GOT3 (cell line): ENCODE measurements around the gene TCF7.

Source experiments
- DNase-seq: peaks from one replicate; lab custom pipeline; 2025; ENCODE audit warnings: mixed read lengths; lab: John Stamatoyannopoulos, UW

The TCF7 gene

GRCh38 chr5:134178096-134178419 is 63.6 kb downstream of the TCF7 start:
- DNase-seq = no peak

GRCh38 chr5:134183481-134183880 is 69.0 kb downstream of the TCF7 start:
- no peak for DNase-seq

DNA sequence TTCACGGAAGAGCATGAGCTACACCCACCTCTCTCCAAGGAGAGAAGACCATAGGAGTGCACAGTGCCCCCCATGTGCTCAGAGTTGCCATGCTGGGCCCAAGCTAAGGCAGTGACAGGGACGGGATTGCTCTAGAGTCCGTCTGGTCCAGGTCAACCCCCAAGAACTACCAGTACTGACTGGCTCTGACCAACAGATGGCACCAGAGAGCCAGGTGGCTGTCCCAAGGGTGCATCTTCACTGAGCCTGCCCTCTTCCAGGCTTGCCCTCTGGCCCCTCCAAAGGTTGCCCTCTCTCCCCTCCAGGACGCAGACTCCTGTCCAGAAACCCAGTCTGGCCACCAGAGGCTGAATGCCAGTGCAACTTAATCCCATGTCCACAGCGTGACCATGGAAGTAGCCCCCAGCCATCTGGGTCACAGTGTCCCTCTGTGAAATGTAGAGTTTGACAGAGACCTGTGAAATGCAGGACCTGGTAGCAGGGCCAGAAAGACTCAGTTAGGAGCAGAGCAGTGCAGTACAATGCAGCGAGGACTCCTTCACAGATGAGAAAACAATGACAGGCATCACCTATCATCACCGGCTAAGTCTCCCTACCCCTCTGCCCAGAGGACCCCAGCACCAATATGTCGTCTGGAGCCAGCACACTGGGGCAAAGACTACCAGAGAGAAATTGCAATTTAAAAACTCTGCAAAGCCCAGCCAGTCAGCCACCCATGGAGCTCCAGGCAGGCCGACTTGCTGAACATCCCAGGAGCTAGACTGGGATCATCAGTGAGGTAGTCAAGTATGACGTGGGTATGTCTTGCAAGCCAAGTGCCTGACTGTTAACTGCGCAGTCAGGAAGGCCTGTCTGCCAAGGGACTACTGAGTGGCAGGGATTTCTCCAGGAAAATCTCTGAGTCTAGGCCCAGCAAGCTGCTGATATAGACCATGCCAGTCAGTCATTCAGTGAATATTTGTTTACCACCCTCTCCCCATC is 70.0 kb downstream of the TCF7 start:
- DNase-seq = peak; percentile 17

- no peak for DNase-seq
These were observed 73.6 kb downstream of the TCF7 start for GRCh38 chr5:134188092-134188491.

DNA sequence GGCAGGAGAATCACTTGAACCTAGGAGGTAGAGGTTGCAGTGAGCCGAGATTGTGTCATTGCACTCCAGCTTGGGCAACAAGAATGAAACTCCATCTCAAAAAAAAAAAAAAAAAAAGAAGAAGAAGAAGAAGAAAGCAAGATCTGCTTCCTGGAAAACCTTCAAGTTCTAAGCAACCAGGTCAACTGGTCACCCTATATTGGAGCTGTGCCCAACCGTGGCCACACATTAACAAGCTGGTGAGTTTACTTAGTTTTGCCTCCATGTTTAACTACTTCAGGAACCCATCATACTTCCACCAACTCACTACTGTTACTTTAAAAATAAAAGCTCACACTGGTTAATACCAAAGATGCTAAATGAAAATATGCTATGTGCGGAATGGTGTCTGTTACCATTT is 74.5 kb downstream of the TCF7 start:
- DNase-seq = no peak

DNA sequence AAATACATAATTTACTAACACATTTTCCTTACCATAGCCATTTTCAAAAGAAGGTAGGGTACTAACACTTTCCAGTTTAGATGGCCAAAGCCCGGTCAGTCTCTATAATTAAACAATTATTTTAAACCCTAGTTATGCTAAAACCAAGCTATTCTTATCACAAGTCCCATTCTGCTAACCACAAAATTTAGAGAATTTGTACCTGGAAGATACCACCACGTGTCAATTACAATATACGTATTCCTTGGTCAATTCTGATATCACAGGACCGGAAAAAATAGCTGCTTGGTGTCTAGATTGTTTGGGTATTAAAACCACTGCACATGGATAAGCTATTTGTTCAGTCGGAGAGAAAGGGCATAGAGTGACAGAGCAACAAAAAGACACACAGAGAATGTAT is 81.2 kb downstream of the TCF7 start:
- DNase-seq = no peak
